ENCODE data around the gene ETF1.
A peak's percentile ranks its signal among the peaks of the same experiment; 100 is the strongest.

The ETF1 gene

GRCh38 chr5:138582959-138583358, 39.9 kb upstream of the ETF1 start:
- Histone ChIP-seq H3K27me3 (ENCODE audit: insufficient read depth, poor library complexity, severe bottlenecking) (no peaks in the 10 kb centered on the region), H3K4me1 (ENCODE audit: insufficient read depth, poor library complexity, severe bottlenecking) (no peaks in the 10 kb centered on the region), H3K9me3 (ENCODE audit: severe bottlenecking) (no peaks in the 10 kb centered on the region), H3K36me3 (ENCODE audit: low read depth) (no peaks in the 10 kb centered on the region), H3K27ac (ENCODE audit: poor library complexity, severe bottlenecking) (no peak overlapping the region), H3K4me3 (ENCODE audit: severe bottlenecking) (no peak overlapping the region)
- DNase-seq (ENCODE audit: low spot score) (no peak), ATAC-seq (ENCODE audit: low read depth) (no peak)
- TF ChIP-seq CTCF (IDR thresholded peaks at IDR 0.05; ENCODE audit: poor library complexity, severe bottlenecking), result no peak

- no peak overlapping the region for H3K27ac ChIP-seq (ENCODE audit: poor library complexity, severe bottlenecking)
- no peaks in the 10 kb centered on the region for H3K27me3 ChIP-seq (ENCODE audit: insufficient read depth, poor library complexity, severe bottlenecking)
- H3K9me3 ChIP-seq (ENCODE audit: severe bottlenecking), result no peaks in the 10 kb centered on the region
- no peak for TF ChIP-seq CTCF (IDR thresholded peaks at IDR 0.05; ENCODE audit: poor library complexity, severe bottlenecking)
- peaks cover 4% of the 10 kb centered on the region for H3K4me1 ChIP-seq (ENCODE audit: insufficient read depth, poor library complexity, severe bottlenecking)
- H3K4me3 ChIP-seq (ENCODE audit: severe bottlenecking), result no peak overlapping the region
- DNase-seq (ENCODE audit: low spot score) (no peak), ATAC-seq (ENCODE audit: low read depth) (no peak)
- no peaks in the 10 kb centered on the region for H3K36me3 ChIP-seq (ENCODE audit: low read depth)
These were observed 37.7 kb upstream of the ETF1 start for GRCh38 chr5:138580777-138581176.

- H3K9me3 ChIP-seq (ENCODE audit: severe bottlenecking), result no peaks in the 10 kb centered on the region
- peaks cover 4% of the 10 kb centered on the region for H3K4me1 ChIP-seq (ENCODE audit: insufficient read depth, poor library complexity, severe bottlenecking)
- no peaks in the 10 kb centered on the region for H3K27me3 ChIP-seq (ENCODE audit: insufficient read depth, poor library complexity, severe bottlenecking)
- H3K4me3 ChIP-seq (ENCODE audit: severe bottlenecking), result no peak overlapping the region
- no peak for TF ChIP-seq CTCF (IDR thresholded peaks at IDR 0.05; ENCODE audit: poor library complexity, severe bottlenecking)
- ATAC-seq (ENCODE audit: low read depth), result no peak
- H3K27ac ChIP-seq (ENCODE audit: poor library complexity, severe bottlenecking), result no peak overlapping the region
- no peak for DNase-seq (ENCODE audit: low spot score)
- peaks cover 2% of the 10 kb centered on the region for H3K36me3 ChIP-seq (ENCODE audit: low read depth)
These were observed 37.0 kb upstream of the ETF1 start for GRCh38 chr5:138580001-138580400.

GRCh38 chr5:138579517-138579863, 36.5 kb upstream of the ETF1 start:
- H3K27me3 ChIP-seq (ENCODE audit: insufficient read depth, poor library complexity, severe bottlenecking), result no peaks in the 10 kb centered on the region
- peak; percentile 81 for TF ChIP-seq CTCF (IDR thresholded peaks at IDR 0.05; ENCODE audit: poor library complexity, severe bottlenecking)
- ATAC-seq (ENCODE audit: low read depth), result no peak
- peaks cover 4% of the 10 kb centered on the region for H3K4me1 ChIP-seq (ENCODE audit: insufficient read depth, poor library complexity, severe bottlenecking)
- DNase-seq (ENCODE audit: low spot score), result no peak
- no peak overlapping the region for H3K27ac ChIP-seq (ENCODE audit: poor library complexity, severe bottlenecking)
- no peak overlapping the region for H3K4me3 ChIP-seq (ENCODE audit: severe bottlenecking)
- peaks cover 7% of the 10 kb centered on the region for H3K36me3 ChIP-seq (ENCODE audit: low read depth)
- H3K9me3 ChIP-seq (ENCODE audit: severe bottlenecking), result no peaks in the 10 kb centered on the region

- no peak for TF ChIP-seq CTCF (IDR thresholded peaks at IDR 0.05; ENCODE audit: poor library complexity, severe bottlenecking)
- no peak overlapping the region for H3K4me3 ChIP-seq (ENCODE audit: severe bottlenecking)
- H3K27me3 ChIP-seq (ENCODE audit: insufficient read depth, poor library complexity, severe bottlenecking), result no peaks in the 10 kb centered on the region
- H3K27ac ChIP-seq (ENCODE audit: poor library complexity, severe bottlenecking), result no peak overlapping the region
- no peaks in the 10 kb centered on the region for H3K9me3 ChIP-seq (ENCODE audit: severe bottlenecking)
- H3K36me3 ChIP-seq (ENCODE audit: low read depth), result peaks cover 27% of the 10 kb centered on the region
- DNase-seq (ENCODE audit: low spot score) (no peak), ATAC-seq (ENCODE audit: low read depth) (no peak)
- H3K4me1 ChIP-seq (ENCODE audit: insufficient read depth, poor library complexity, severe bottlenecking), result peaks cover 8% of the 10 kb centered on the region
These were observed 34.4 kb upstream of the ETF1 start for GRCh38 chr5:138577452-138577851.

All from RWPE2 (cell line).